IMR-90 (cell line): ENCODE data around the gene CELF5. TPM values are rescaled to one million over a fixed set of nuclear protein-coding genes. Genes with fewer than 3 reads are reported as not detected.
"Not testable (repeated sequence)": the region's sequence is repeated elsewhere in the genome, so short reads cannot be mapped to it uniquely, and the experiment has no call there.

Experiments
- ATAC-seq: fragments of 200-7000 bp; cut with Tn5 transposase; 2 replicates; pipeline ENCODE4 v1.9.1; 2020; ENCODE audit warnings: low read depth, mild to moderate bottlenecking, moderate library complexity
- BruUV-seq: library from RNA; stranded (reverse); fragments of 400-500 nt; replicated peaks from 2 replicates; lab custom pipeline; 2021; lab: Mats Ljungman, UMichigan
- CTCF ChIA-PET: fragments of 300-600 bp; formaldehyde crosslinking; extraction: SDS; loops from one replicate; lab custom pipeline; 2021; ENCODE audit warnings: antibody characterized with exemption; lab: Yijun Ruan, JAX
- POLR2A ChIA-PET: fragments of 300-600 bp; sonication (Branson Sonifier 250); formaldehyde crosslinking; loops from one replicate; lab custom pipeline; 2022; ENCODE audit warnings: antibody characterized with exemption; ENCODE audit not compliant: unreplicated experiment; lab: Charles Lee
- DNase-seq: peaks from one replicate; pipeline ENCODE4 v3.0.0; 2013
- H2AFZ ChIP-seq: replicated peaks from 2 replicates; pipeline ENCODE3; 2013; ENCODE audit warnings: low read length, mild to moderate bottlenecking; ENCODE audit not compliant: poor library complexity
- H2AK5ac ChIP-seq: 2 replicates; pipeline ENCODE4 v1.6.1; 2013; ENCODE audit warnings: low read depth, low read length, inconsistent platforms
- H2AK9ac ChIP-seq: replicated peaks from 2 replicates; pipeline ENCODE3; 2013; ENCODE audit warnings: mild to moderate bottlenecking, low read depth, low read length, moderate library complexity; ENCODE audit not compliant: poor library complexity
- H2BK120ac ChIP-seq: 2 replicates; pipeline ENCODE4 v1.6.1; 2013; ENCODE audit warnings: low read depth, low read length, inconsistent platforms
- H2BK15ac ChIP-seq: 3 replicates; pipeline ENCODE4 v1.6.1; 2013; ENCODE audit warnings: low read depth, low read length, inconsistent platforms
- H2BK20ac ChIP-seq: 2 replicates; pipeline ENCODE4 v1.6.1; 2013; ENCODE audit warnings: low read depth, mild to moderate bottlenecking, inconsistent platforms, low read length, moderate library complexity
- H2BK5ac ChIP-seq: 2 replicates; pipeline ENCODE4 v1.6.1; 2013; ENCODE audit warnings: mild to moderate bottlenecking, low read depth, low read length, inconsistent platforms; ENCODE audit not compliant: poor library complexity, severe bottlenecking
- H3K14ac ChIP-seq: replicated peaks from 2 replicates; pipeline ENCODE4 v1.6.1; 2013; ENCODE audit warnings: low read depth, low read length, inconsistent platforms
- H3K18ac ChIP-seq: 2 replicates; pipeline ENCODE4 v1.6.1; 2013; ENCODE audit warnings: low read depth, low read length, control low read depth
- H3K23ac ChIP-seq: 2 replicates; pipeline ENCODE4 v1.6.1; 2013; ENCODE audit warnings: low read depth, low read length, inconsistent platforms
- H3K27ac ChIP-seq: 2 replicates; pipeline ENCODE4 v1.5.1; 2013; ENCODE audit warnings: mild to moderate bottlenecking, control low read depth, low read length; ENCODE audit not compliant: insufficient read depth
- H3K27me3 ChIP-seq: 2 replicates; pipeline ENCODE4 v1.6.1; 2013; ENCODE audit warnings: low read length; ENCODE audit not compliant: control insufficient read depth, insufficient read depth
- H3K36me3 ChIP-seq: 2 replicates; pipeline ENCODE4 v1.6.1; 2013; ENCODE audit warnings: low read length, mixed read lengths; ENCODE audit not compliant: control insufficient read depth, insufficient read depth
- H3K4ac ChIP-seq: 2 replicates; pipeline ENCODE4 v1.6.1; 2013; ENCODE audit warnings: low read depth, low read length, inconsistent platforms
- H3K4me1 ChIP-seq: 2 replicates; pipeline ENCODE4 v1.6.1; 2013; ENCODE audit warnings: low read length, mixed read lengths; ENCODE audit not compliant: control insufficient read depth, insufficient read depth
- H3K4me2 ChIP-seq: 2 replicates; pipeline ENCODE4 v1.6.1; 2013; ENCODE audit warnings: low read depth, mild to moderate bottlenecking, control low read depth, low read length, moderate library complexity
- H3K4me3 ChIP-seq: 2 replicates; pipeline ENCODE4 v1.5.1; 2013; ENCODE audit warnings: low read depth, mild to moderate bottlenecking, control low read depth, low read length, moderate library complexity; ENCODE audit not compliant: insufficient read depth
- H3K56ac ChIP-seq: 2 replicates; pipeline ENCODE4 v1.6.1; 2013; ENCODE audit warnings: low read length, inconsistent platforms; ENCODE audit not compliant: insufficient read depth; ENCODE audit errors: extremely low read depth
- H3K79me1 ChIP-seq, 2 experiments: 2 replicates each; pipeline ENCODE4 v1.6.1; 2013; ENCODE audit warnings: low read length in 2 of 2, inconsistent platforms in 1 of 2, low read depth in 1 of 2
- H3K9ac ChIP-seq: 2 replicates; pipeline ENCODE4 v1.6.1; 2013; ENCODE audit warnings: low read depth, low read length, control low read depth
- H3K9me1 ChIP-seq: 2 replicates; pipeline ENCODE4 v1.6.1; 2013; ENCODE audit warnings: low read length, inconsistent platforms; ENCODE audit not compliant: insufficient read depth
- H3K9me3 ChIP-seq: 2 replicates; pipeline ENCODE4 v1.6.1; 2013; ENCODE audit warnings: low read length; ENCODE audit not compliant: control insufficient read depth, insufficient read depth
- H4K20me1 ChIP-seq: 2 replicates; pipeline ENCODE4 v1.6.1; 2013; ENCODE audit warnings: low read length, inconsistent platforms; ENCODE audit not compliant: insufficient read depth
- H4K5ac ChIP-seq: 2 replicates; pipeline ENCODE4 v1.6.1; 2013; ENCODE audit warnings: mild to moderate bottlenecking, low read depth, low read length, control low read depth
- H4K8ac ChIP-seq, 2 experiments: 2 replicates each; pipeline ENCODE4 v1.6.1; 2013; ENCODE audit warnings: low read depth in 2 of 2, low read length in 2 of 2, control low read depth in 1 of 2, inconsistent platforms in 1 of 2
- H4K91ac ChIP-seq: 2 replicates; pipeline ENCODE4 v1.6.1; 2013; ENCODE audit warnings: low read depth, low read length, inconsistent platforms; ENCODE audit not compliant: insufficient read depth
- WGBS, 2 experiments: methylation state at CpG; one replicate each; pipeline versions ENCODE4 v1.1.5 to v1.1.7; 2013; ENCODE audit warnings: missing lambda C conversion rate in 2 of 2; ENCODE audit not compliant: insufficient read length in 1 of 2; ENCODE audit errors: extremely low coverage in 2 of 2; 5-methylcytosine and 5-hydroxymethylcytosine counted together
- dilution Hi-C: fragments of 300-500 bp; cut with HindIII; formaldehyde crosslinking; loops from one replicate; pipeline ENCODE4 v1.14.3; 2018; ENCODE audit warnings: low sequenced_read_pairs; ENCODE audit not compliant: unreplicated experiment
- in situ Hi-C: fragments of 300-500 bp; cut with MboI; formaldehyde crosslinking; loops from 3 replicates; pipeline ENCODE4 v1.14.3; 2019; ENCODE audit warnings: low sequenced_read_pairs, inconsistent platforms, mixed read lengths
- intact Hi-C: fragments of 100-400 bp; cut with micrococcal nuclease; formaldehyde crosslinking; loops from 2 replicates; pipeline ENCODE4 v1.10.0; 2022
- polyA plus RNA-seq, 3 experiments: library from polyadenylated mRNA; depleted of rRNA; stranded (reverse); fragments of >200 nt; gene quantifications; 2 replicates each; pipeline ENCODE4 v1.2.3, GENCODE V29; 2012; ENCODE audit warnings: low replicate concordance in 1 of 3
- total RNA-seq: library from RNA; depleted of rRNA; stranded (reverse); fragments of >200 nt; gene quantifications from 2 replicates; pipeline ENCODE4 v1.2.3, GENCODE V29; 2012

The CELF5 gene
- total and polyA plus RNA-seq, 2 of the 4 experiments (the other 2 are of a cell fraction): 0.02 TPM; not detected in 1

GRCh38 chr19:3191806-3192104 lies 32.7 kb upstream of the CELF5 start:
- H3K4me2 ChIP-seq, DNase-seq, H4K91ac ChIP-seq, H3K9me3 ChIP-seq, intact Hi-C loops, BruUV-seq, H3K14ac ChIP-seq, H3K56ac ChIP-seq, H3K23ac ChIP-seq, ATAC-seq, H4K5ac ChIP-seq, H4K8ac ChIP-seq, dilution Hi-C loops, H3K9ac ChIP-seq, H2AK5ac ChIP-seq, POLR2A ChIA-PET, H2BK20ac ChIP-seq, H2BK5ac ChIP-seq, H2AFZ ChIP-seq, H2BK15ac ChIP-seq, H3K27me3 ChIP-seq, H3K4me3 ChIP-seq, H3K18ac ChIP-seq, H3K27ac ChIP-seq, CTCF ChIA-PET, in situ Hi-C loops, H2AK9ac ChIP-seq, H2BK120ac ChIP-seq, H3K4me1 ChIP-seq, H3K4ac ChIP-seq, H3K9me1 ChIP-seq: not testable (repeated sequence)
- H4K20me1 ChIP-seq: peaks cover 49% of the 10 kb centered on the region
- peaks cover 20% of the 10 kb centered on the region for H3K36me3 ChIP-seq
- peaks cover 5 to 59% of the 10 kb centered on the region in 2 experiments; a peak in 2 of 4 replicates for H3K79me1 ChIP-seq
- 96% methylated on average over 3 of the region's 12 CpGs; no CpG with 5 or more reads in 1 of the 2 experiments for WGBS, 2 experiments
